Fibroblast of villous mesenchyme (primary cell): ENCODE measurements around the gene PCNX2. TPM values are rescaled to one million over a fixed set of nuclear protein-coding genes. Genes with fewer than 3 reads are reported as not detected.

Experiments
- DNase-seq: peaks from one replicate; pipeline ENCODE4 v3.0.0-alpha.2; 2010; ENCODE audit warnings: low read depth
- H3K4me3 ChIP-seq: 2 replicates; pipeline ENCODE4 v1.5.1; 2011; ENCODE audit warnings: low read depth, mild to moderate bottlenecking, low read length
- total RNA-seq: library from RNA; depleted of rRNA; stranded (reverse); fragments of >200 nt; gene quantifications from 2 replicates; pipeline ENCODE4 v1.2.3, GENCODE V29; 2012
- TF ChIP-seq, protein P1 (sequence below): IDR thresholded peaks from 2 replicates; pipeline ENCODE4 v1.5.1; 2012; ENCODE audit warnings: low read depth, mild to moderate bottlenecking, low read length; ENCODE audit not compliant: insufficient read depth

PCNX2 gene
- total RNA-seq, 1 donor: 38.4 TPM

DNA sequence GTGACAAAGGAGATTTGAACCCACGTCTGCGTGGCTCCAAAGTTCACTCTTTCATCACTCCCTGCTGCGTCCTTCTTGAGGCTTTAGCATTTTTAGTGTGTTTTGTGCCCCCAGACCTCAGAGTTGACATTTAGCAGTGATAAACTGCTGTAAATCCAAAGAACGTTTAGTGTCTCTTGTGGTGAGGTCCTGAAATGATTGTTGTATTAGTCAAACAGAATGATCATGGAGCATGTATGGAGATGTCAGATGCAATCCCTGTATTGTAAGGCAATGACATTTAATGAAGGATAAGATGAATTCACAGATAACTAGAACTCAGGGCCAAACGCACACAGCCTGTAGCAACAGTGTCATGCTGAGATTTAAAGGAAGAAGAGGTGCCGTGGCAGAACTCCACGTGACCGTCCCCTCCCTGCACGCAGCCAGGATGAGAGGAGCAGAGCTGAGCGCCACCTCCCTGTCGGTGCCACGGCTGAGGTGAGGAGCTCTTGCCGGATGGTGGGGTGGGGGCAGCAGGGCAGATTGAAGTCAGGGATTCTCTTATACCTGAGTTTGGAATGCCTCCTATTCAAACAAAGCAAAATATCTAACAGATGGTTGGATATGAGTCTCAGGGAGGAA is 315.1 kb downstream of the PCNX2 start:
- no peak for DNase-seq

DNA sequence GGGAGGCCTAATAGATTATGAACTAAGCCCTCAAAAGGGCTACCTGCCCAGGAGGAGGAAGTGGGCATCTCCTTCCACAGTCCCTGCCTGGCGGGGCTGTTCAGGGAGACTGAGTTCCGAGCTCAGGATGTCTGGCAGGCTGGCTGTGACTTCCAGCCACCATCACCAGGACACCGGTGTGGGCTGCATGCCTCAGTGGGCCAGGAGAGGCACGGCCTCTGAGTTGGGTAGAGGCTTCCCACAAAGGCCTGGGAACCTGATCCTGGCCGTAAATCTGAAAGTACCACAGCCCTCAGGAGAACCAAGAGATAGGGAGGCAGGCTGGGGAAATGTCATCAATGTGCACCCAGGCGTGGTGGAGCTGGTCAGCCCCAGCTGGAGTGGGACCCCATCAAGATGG is 316.0 kb downstream of the PCNX2 start:
- H3K4me3 ChIP-seq: no peak overlapping the region
- no peak for DNase-seq
- TF ChIP-seq, protein P1, sequence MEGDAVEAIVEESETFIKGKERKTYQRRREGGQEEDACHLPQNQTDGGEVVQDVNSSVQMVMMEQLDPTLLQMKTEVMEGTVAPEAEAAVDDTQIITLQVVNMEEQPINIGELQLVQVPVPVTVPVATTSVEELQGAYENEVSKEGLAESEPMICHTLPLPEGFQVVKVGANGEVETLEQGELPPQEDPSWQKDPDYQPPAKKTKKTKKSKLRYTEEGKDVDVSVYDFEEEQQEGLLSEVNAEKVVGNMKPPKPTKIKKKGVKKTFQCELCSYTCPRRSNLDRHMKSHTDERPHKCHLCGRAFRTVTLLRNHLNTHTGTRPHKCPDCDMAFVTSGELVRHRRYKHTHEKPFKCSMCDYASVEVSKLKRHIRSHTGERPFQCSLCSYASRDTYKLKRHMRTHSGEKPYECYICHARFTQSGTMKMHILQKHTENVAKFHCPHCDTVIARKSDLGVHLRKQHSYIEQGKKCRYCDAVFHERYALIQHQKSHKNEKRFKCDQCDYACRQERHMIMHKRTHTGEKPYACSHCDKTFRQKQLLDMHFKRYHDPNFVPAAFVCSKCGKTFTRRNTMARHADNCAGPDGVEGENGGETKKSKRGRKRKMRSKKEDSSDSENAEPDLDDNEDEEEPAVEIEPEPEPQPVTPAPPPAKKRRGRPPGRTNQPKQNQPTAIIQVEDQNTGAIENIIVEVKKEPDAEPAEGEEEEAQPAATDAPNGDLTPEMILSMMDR: no peak

More for the DNA sequence above, 315.1 kb downstream of the PCNX2 start:
- H3K4me3 ChIP-seq: no peak overlapping the region
- TF ChIP-seq, protein P1: no peak

DNA sequence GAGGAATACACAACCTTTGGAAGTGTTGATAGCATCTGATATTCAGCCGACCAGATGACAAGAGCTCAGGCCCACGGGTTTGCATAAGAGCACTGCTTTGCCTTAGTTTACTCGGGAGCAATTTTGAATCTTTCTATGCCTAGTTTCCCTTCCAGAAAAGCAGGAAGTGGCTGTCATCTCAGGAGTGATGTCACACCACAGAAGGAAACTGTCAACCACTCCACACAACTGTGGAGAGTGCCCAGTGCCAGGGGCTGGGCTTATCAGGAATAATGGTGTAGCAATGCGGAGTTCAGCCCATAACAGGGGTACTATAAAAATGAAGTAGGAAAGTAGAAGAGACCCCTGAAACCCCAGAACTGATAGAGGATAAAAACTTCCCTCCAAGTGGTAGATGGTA is 316.7 kb downstream of the PCNX2 start:
- no peak for DNase-seq
- H3K4me3 ChIP-seq: no peak overlapping the region
- TF ChIP-seq, protein P1: no peak

DNA sequence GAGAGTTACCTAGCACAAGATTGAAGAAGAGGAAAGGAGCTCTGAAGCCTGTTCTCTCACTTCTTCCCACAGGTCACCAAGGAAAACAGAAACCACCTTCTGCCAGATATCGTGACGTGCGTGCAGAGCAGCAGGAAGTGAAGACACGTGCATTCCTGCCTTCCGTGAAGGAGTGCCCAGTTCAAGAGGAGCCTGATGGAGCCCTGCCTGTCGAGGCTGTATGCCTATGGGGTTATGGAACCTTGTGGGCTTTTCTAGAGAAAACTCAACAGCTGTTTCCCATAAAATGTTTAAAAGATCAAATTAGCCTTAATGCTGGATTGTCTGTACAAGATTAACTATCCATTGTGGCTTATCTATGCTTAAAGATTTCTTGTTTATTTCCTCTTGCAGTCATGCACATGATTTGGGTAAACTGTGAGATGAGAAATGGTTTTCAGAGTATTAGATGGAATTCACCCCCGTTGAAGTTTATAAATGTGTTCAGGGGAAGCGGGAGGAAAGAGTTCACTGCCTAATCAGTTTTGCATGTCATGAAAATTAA is 317.4 kb downstream of the PCNX2 start:
- DNase-seq: peak; percentile 48
- TF ChIP-seq, protein P1: no peak
- no peak overlapping the region for H3K4me3 ChIP-seq

DNA sequence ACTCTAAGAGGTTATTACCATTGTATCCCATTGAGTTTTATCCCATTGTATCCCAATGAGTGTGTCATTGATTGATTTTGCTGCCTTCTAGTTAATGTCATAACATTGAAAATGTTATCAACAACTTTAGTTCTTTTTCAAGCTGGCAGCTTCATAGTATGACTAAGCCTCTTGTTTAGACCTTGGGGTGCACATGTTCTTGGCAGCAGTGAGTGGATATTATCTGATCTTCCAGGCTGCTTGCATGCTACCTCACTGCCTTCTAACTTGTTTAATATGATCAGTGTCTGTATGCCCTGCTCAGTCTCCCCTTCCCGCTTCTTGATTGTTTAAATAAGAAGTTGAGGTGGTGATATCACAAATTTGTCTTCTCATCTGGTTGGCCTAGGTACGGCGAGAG is 320.6 kb downstream of the PCNX2 start:
- DNase-seq: peak; percentile 49
- TF ChIP-seq, protein P1: no peak
- H3K4me3 ChIP-seq: no peak overlapping the region

DNA sequence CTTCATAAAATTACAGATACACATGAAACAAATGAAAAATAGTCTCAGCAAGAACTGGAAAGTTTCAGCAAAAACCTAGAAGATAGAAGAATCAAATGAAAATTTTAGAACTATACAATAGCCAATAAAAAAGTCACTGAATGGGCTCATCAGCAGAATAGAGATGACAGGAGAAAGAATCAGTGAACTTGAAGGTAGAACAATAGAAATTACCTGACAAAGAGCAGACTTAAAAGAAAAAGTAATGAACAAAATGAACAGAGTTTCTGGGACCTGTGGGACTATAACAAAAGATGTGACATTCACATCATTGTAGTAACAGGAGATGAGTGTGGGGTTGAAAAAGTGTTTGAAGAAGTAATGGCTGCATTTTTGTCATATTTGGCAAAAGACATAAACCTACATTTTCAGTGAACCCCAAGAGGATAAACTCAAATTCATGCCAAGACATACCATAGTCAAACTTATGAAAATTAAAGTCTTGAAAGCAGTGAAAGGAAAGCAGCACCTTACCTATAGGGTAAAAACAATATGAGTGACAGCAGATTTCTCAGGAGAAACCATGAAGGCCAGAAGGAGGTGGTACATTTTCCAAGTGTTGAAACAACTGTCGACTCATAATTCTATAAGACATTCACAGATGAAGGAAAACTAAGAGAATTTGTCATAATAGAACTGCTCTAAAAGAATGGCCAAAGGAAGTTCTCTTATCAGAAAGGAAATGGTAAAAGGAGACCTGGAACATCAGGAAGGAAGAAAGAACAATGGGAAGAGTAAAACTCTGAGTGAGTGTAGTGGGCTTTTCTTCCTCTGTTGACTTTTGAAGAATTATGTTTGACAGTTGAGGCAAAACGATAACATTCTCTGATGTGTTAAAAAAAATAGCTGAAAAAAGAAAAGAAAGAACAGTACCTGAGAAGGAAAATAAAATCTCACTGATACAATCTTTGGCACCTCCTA is 321.6 kb downstream of the PCNX2 start:
- H3K4me3 ChIP-seq: no peak overlapping the region
- DNase-seq: no peak
- TF ChIP-seq, protein P1: no peak
